Measurements from ENCODE around the gene MTMR12.

DNA sequence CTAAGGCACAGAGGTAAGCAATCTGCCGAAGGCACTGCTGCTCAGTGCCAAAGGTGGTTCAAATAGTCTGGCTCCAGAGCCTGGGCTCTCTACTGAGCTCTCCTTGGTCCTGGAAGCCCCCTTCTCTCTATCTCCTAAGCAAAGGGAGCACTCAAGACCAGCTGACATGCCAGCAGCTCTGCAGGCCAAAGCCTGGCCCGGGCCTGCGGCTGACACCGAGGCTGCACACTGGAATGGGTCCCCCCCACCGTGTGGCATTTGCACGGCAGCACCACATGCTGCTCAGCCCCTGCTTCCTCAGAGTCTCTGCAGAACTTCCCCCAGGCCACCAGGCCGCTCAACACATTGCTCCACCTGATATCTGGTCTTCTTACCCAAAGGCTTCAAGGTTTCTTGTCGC lies 80.8 kb downstream of the MTMR12 start:
- no peak for TF ChIP-seq POLR2A (IDR thresholded peaks at IDR 0.05)
- TF ChIP-seq, protein P1, sequence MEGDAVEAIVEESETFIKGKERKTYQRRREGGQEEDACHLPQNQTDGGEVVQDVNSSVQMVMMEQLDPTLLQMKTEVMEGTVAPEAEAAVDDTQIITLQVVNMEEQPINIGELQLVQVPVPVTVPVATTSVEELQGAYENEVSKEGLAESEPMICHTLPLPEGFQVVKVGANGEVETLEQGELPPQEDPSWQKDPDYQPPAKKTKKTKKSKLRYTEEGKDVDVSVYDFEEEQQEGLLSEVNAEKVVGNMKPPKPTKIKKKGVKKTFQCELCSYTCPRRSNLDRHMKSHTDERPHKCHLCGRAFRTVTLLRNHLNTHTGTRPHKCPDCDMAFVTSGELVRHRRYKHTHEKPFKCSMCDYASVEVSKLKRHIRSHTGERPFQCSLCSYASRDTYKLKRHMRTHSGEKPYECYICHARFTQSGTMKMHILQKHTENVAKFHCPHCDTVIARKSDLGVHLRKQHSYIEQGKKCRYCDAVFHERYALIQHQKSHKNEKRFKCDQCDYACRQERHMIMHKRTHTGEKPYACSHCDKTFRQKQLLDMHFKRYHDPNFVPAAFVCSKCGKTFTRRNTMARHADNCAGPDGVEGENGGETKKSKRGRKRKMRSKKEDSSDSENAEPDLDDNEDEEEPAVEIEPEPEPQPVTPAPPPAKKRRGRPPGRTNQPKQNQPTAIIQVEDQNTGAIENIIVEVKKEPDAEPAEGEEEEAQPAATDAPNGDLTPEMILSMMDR (IDR thresholded peaks at IDR 0.05): no peak
